Esophagus muscularis mucosa (tissue), 2 donors: Measurements from ENCODE around the gene DKK2.

Source experiments
- POLR2A ChIP-seq: fragments of 450-650 bp; IDR thresholded peaks from one replicate; pipeline ENCODE4 v1.6.1; 2017; ENCODE audit warnings: antibody characterized with exemption, moderate library complexity, mild to moderate bottlenecking, low read depth
- POLR2AphosphoS5 ChIP-seq, 2 donors: sonication (generic); formaldehyde crosslinking; IDR thresholded peaks; one replicate each; pipeline ENCODE4 v1.6.1; 2017; ENCODE audit warnings: antibody characterized with exemption in 2 of 2

- TF ChIP-seq POLR2AphosphoS5 (IDR thresholded peaks at IDR 0.05): no peak
- TF ChIP-seq POLR2A: no peak
These were observed 41.1 kb upstream of the DKK2 start for GRCh38 chr4:107077192-107077591.
